IPS-NIHi11 (cell line): Measurements from ENCODE around the gene ISOC2.

Source experiments
- DNase-seq: peaks from one replicate; pipeline ENCODE4 v3.0.0; 2012; ENCODE audit warnings: mixed read lengths, low spot score

ISOC2 gene

GRCh38 chr19:55489711-55490477 is 28.5 kb upstream of the ISOC2 start:
- peak; percentile 8 for DNase-seq

- peak; percentile 63 for DNase-seq
Observed at GRCh38 chr19:55488986-55489710, 27.7 kb upstream of the ISOC2 start.

GRCh38 chr19:55487924-55488687 is 26.7 kb upstream of the ISOC2 start, which contains the start of gene SSC5D:
TSS of gene SSC5D (plus strand) at chr19:55488436. CDS start at chr19:55488590, 154 bp downstream.
- DNase-seq: peak; percentile 69

- DNase-seq: peak; percentile 34
Observed at GRCh38 chr19:55486971-55487923, 25.8 kb upstream of the ISOC2 start.

GRCh38 chr19:55486043-55486970 is 24.9 kb upstream of the ISOC2 start:
- no peak for DNase-seq

GRCh38 chr19:55485439-55486011 is 24.1 kb upstream of the ISOC2 start:
- DNase-seq: no peak

GRCh38 chr19:55484593-55485438 is 23.4 kb upstream of the ISOC2 start, which contains the start of gene NAT14:
TSS of gene NAT14 (plus strand) at chr19:55485188. CDS start at chr19:55485709, 521 bp downstream.
- peak; percentile 95 for DNase-seq

GRCh38 chr19:55483706-55484592 is 22.5 kb upstream of the ISOC2 start:
- DNase-seq: peak; percentile 41

GRCh38 chr19:55482967-55483705 is 21.7 kb upstream of the ISOC2 start:
- DNase-seq: no peak

- DNase-seq: no peak
Observed at GRCh38 chr19:55482156-55482961, 20.9 kb upstream of the ISOC2 start.

- DNase-seq: no peak
Observed at GRCh38 chr19:55481794-55482155, 20.3 kb upstream of the ISOC2 start.

GRCh38 chr19:55481148-55481793 is 19.8 kb upstream of the ISOC2 start:
- DNase-seq: no peak

- no peak for DNase-seq
Observed at GRCh38 chr19:55479451-55480230, 18.2 kb upstream of the ISOC2 start.

GRCh38 chr19:55479045-55479444 is 17.6 kb upstream of the ISOC2 start:
- no peak for DNase-seq

- no peak for DNase-seq
Observed at GRCh38 chr19:55478364-55478763, 16.9 kb upstream of the ISOC2 start.
